Limb (tissue), 2 donors: ENCODE data around the gene MIEF2.
"Not testable (repeated sequence)": the region's sequence is repeated elsewhere in the genome, so short reads cannot be mapped to it uniquely, and the experiment has no call there.

Source experiments
- DNase-seq, 2 donors: peaks; one replicate each; pipeline ENCODE4 v3.0.0-alpha.2; 2016; ENCODE audit errors: extremely low spot score in 2 of 2

MIEF2 gene

GRCh38 chr17:18281788-18282187 lies 21.3 kb downstream of the MIEF2 start:
- DNase-seq, result no peak

GRCh38 chr17:18285296-18285695 lies 24.8 kb downstream of the MIEF2 start:
- no peak for DNase-seq

- no peak for DNase-seq
These were observed 31.5 kb downstream of the MIEF2 start for GRCh38 chr17:18291718-18292540.

- DNase-seq, result not testable (repeated sequence)
These were observed 37.6 kb downstream of the MIEF2 start for GRCh38 chr17:18298061-18298460.

GRCh38 chr17:18300725-18301480 lies 40.4 kb downstream of the MIEF2 start:
- no peak for DNase-seq

- not testable (repeated sequence) for DNase-seq
These were observed 42.7 kb downstream of the MIEF2 start for GRCh38 chr17:18303206-18303605.

- DNase-seq, result no peak
These were observed 48.7 kb downstream of the MIEF2 start for GRCh38 chr17:18309202-18309601.

- peak; percentile 4 to 40 for DNase-seq
These were observed 53.7 kb downstream of the MIEF2 start for GRCh38 chr17:18314059-18314730.

GRCh38 chr17:18314731-18315561 lies 54.5 kb downstream of the MIEF2 start, which contains the start of the genes SMCR8 and TOP3A:
Gene SMCR8, plus strand, starts transcription at chr17:18315293. Its CDS starts 497 bp downstream, at chr17:18315790.
Gene TOP3A, minus strand, starts transcription at chr17:18314994. Its CDS starts 216 bp downstream, at chr17:18314778.
- peak; percentile 98 for DNase-seq

GRCh38 chr17:18315562-18315922 lies 55.1 kb downstream of the MIEF2 start:
- DNase-seq, result no peak

- no peak for DNase-seq
These were observed 55.5 kb downstream of the MIEF2 start for GRCh38 chr17:18315961-18316360.
